Fibroblast of lung (primary cell): Measurements from ENCODE around the gene JAG1.

Experiments used
- EZH2 ChIP-seq: IDR thresholded peaks from 2 replicates; pipeline ENCODE4 v1.5.1; 2012; ENCODE audit warnings: low read length, control low read depth, mild to moderate bottlenecking; ENCODE audit errors: missing control alignments
- TF ChIP-seq, protein P1 (sequence below), 2 donors: IDR thresholded peaks in 1 of 2; conservative IDR thresholded peaks in 1 of 2; 1 replicate in 1 of 2; 2 replicates in 1 of 2; pipeline ENCODE4 v1.5.1; 2011 to 2012; ENCODE audit warnings: low read length in 2 of 2, control low read depth in 1 of 2, inconsistent platforms in 1 of 2, low read depth in 1 of 2, mild to moderate bottlenecking in 1 of 2

DNA sequence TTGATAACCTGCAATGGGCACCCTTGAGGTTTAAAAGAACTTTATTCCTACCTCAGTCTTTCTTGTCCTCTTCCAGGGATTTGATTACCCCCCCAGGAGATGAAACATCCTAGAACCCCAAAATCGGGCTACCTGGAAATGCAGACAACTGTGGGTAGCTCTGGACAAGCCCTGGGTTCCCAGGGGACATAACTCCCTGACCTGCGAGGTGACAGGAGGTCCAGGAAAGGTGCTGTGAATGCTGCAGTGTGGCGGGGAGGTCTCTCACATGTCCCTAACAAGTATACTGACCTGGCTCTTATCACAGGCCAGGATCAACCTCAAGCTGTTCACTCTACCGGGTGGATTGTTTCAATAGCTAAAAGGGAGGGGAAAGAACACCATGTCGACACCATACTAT is 11.6 kb downstream of the JAG1 start:
- TF ChIP-seq EZH2 = no peak
- TF ChIP-seq, protein P1, sequence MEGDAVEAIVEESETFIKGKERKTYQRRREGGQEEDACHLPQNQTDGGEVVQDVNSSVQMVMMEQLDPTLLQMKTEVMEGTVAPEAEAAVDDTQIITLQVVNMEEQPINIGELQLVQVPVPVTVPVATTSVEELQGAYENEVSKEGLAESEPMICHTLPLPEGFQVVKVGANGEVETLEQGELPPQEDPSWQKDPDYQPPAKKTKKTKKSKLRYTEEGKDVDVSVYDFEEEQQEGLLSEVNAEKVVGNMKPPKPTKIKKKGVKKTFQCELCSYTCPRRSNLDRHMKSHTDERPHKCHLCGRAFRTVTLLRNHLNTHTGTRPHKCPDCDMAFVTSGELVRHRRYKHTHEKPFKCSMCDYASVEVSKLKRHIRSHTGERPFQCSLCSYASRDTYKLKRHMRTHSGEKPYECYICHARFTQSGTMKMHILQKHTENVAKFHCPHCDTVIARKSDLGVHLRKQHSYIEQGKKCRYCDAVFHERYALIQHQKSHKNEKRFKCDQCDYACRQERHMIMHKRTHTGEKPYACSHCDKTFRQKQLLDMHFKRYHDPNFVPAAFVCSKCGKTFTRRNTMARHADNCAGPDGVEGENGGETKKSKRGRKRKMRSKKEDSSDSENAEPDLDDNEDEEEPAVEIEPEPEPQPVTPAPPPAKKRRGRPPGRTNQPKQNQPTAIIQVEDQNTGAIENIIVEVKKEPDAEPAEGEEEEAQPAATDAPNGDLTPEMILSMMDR (conservative IDR thresholded peaks at IDR 0.05 in 1 of 2, IDR thresholded peaks at IDR 0.05 in 1 of 2; ENCODE audit: low read depth in 1 of 2, low read length in 2 of 2) = no peak
